IMR-90 (cell line): ENCODE data around the gene RPS6KA2. TPM values are rescaled to one million over a fixed set of nuclear protein-coding genes. Genes with fewer than 3 reads are reported as not detected.
A peak's percentile ranks its signal among the peaks of the same experiment; 100 is the strongest.

ENCODE experiments used
- ATAC-seq: fragments of 200-7000 bp; cut with Tn5 transposase; 2 replicates; pipeline ENCODE4 v1.9.1; 2020; ENCODE audit warnings: low read depth, mild to moderate bottlenecking, moderate library complexity
- BruUV-seq: library from RNA; stranded (reverse); fragments of 400-500 nt; replicated peaks from 2 replicates; lab custom pipeline; 2021; lab: Mats Ljungman, UMichigan
- CTCF ChIA-PET: fragments of 300-600 bp; formaldehyde crosslinking; extraction: SDS; loops from one replicate; lab custom pipeline; 2021; ENCODE audit warnings: antibody characterized with exemption; lab: Yijun Ruan, JAX
- POLR2A ChIA-PET: fragments of 300-600 bp; sonication (Branson Sonifier 250); formaldehyde crosslinking; loops from one replicate; lab custom pipeline; 2022; ENCODE audit warnings: antibody characterized with exemption; ENCODE audit not compliant: unreplicated experiment; lab: Charles Lee
- DNase-seq: peaks from one replicate; pipeline ENCODE4 v3.0.0; 2013
- H2AFZ ChIP-seq: replicated peaks from 2 replicates; pipeline ENCODE3; 2013; ENCODE audit warnings: low read length, mild to moderate bottlenecking; ENCODE audit not compliant: poor library complexity
- H2AK5ac ChIP-seq: 2 replicates; pipeline ENCODE4 v1.6.1; 2013; ENCODE audit warnings: low read depth, low read length, inconsistent platforms
- H2AK9ac ChIP-seq: replicated peaks from 2 replicates; pipeline ENCODE3; 2013; ENCODE audit warnings: mild to moderate bottlenecking, low read depth, low read length, moderate library complexity; ENCODE audit not compliant: poor library complexity
- H2BK120ac ChIP-seq: 2 replicates; pipeline ENCODE4 v1.6.1; 2013; ENCODE audit warnings: low read depth, low read length, inconsistent platforms
- H2BK15ac ChIP-seq: 3 replicates; pipeline ENCODE4 v1.6.1; 2013; ENCODE audit warnings: low read depth, low read length, inconsistent platforms
- H2BK20ac ChIP-seq: 2 replicates; pipeline ENCODE4 v1.6.1; 2013; ENCODE audit warnings: low read depth, mild to moderate bottlenecking, inconsistent platforms, low read length, moderate library complexity
- H2BK5ac ChIP-seq: 2 replicates; pipeline ENCODE4 v1.6.1; 2013; ENCODE audit warnings: mild to moderate bottlenecking, low read depth, low read length, inconsistent platforms; ENCODE audit not compliant: poor library complexity, severe bottlenecking
- H3K14ac ChIP-seq: replicated peaks from 2 replicates; pipeline ENCODE4 v1.6.1; 2013; ENCODE audit warnings: low read depth, low read length, inconsistent platforms
- H3K18ac ChIP-seq: 2 replicates; pipeline ENCODE4 v1.6.1; 2013; ENCODE audit warnings: low read depth, low read length, control low read depth
- H3K23ac ChIP-seq: 2 replicates; pipeline ENCODE4 v1.6.1; 2013; ENCODE audit warnings: low read depth, low read length, inconsistent platforms
- H3K27ac ChIP-seq: 2 replicates; pipeline ENCODE4 v1.5.1; 2013; ENCODE audit warnings: mild to moderate bottlenecking, control low read depth, low read length; ENCODE audit not compliant: insufficient read depth
- H3K27me3 ChIP-seq: 2 replicates; pipeline ENCODE4 v1.6.1; 2013; ENCODE audit warnings: low read length; ENCODE audit not compliant: control insufficient read depth, insufficient read depth
- H3K36me3 ChIP-seq: 2 replicates; pipeline ENCODE4 v1.6.1; 2013; ENCODE audit warnings: low read length, mixed read lengths; ENCODE audit not compliant: control insufficient read depth, insufficient read depth
- H3K4ac ChIP-seq: 2 replicates; pipeline ENCODE4 v1.6.1; 2013; ENCODE audit warnings: low read depth, low read length, inconsistent platforms
- H3K4me1 ChIP-seq: 2 replicates; pipeline ENCODE4 v1.6.1; 2013; ENCODE audit warnings: low read length, mixed read lengths; ENCODE audit not compliant: control insufficient read depth, insufficient read depth
- H3K4me2 ChIP-seq: 2 replicates; pipeline ENCODE4 v1.6.1; 2013; ENCODE audit warnings: low read depth, mild to moderate bottlenecking, control low read depth, low read length, moderate library complexity
- H3K4me3 ChIP-seq: 2 replicates; pipeline ENCODE4 v1.5.1; 2013; ENCODE audit warnings: low read depth, mild to moderate bottlenecking, control low read depth, low read length, moderate library complexity; ENCODE audit not compliant: insufficient read depth
- H3K56ac ChIP-seq: 2 replicates; pipeline ENCODE4 v1.6.1; 2013; ENCODE audit warnings: low read length, inconsistent platforms; ENCODE audit not compliant: insufficient read depth; ENCODE audit errors: extremely low read depth
- H3K79me1 ChIP-seq, 2 experiments: 2 replicates each; pipeline ENCODE4 v1.6.1; 2013; ENCODE audit warnings: low read length in 2 of 2, inconsistent platforms in 1 of 2, low read depth in 1 of 2
- H3K9ac ChIP-seq: 2 replicates; pipeline ENCODE4 v1.6.1; 2013; ENCODE audit warnings: low read depth, low read length, control low read depth
- H3K9me1 ChIP-seq: 2 replicates; pipeline ENCODE4 v1.6.1; 2013; ENCODE audit warnings: low read length, inconsistent platforms; ENCODE audit not compliant: insufficient read depth
- H3K9me3 ChIP-seq: 2 replicates; pipeline ENCODE4 v1.6.1; 2013; ENCODE audit warnings: low read length; ENCODE audit not compliant: control insufficient read depth, insufficient read depth
- H4K20me1 ChIP-seq: 2 replicates; pipeline ENCODE4 v1.6.1; 2013; ENCODE audit warnings: low read length, inconsistent platforms; ENCODE audit not compliant: insufficient read depth
- H4K5ac ChIP-seq: 2 replicates; pipeline ENCODE4 v1.6.1; 2013; ENCODE audit warnings: mild to moderate bottlenecking, low read depth, low read length, control low read depth
- H4K8ac ChIP-seq, 2 experiments: 2 replicates each; pipeline ENCODE4 v1.6.1; 2013; ENCODE audit warnings: low read depth in 2 of 2, low read length in 2 of 2, control low read depth in 1 of 2, inconsistent platforms in 1 of 2
- H4K91ac ChIP-seq: 2 replicates; pipeline ENCODE4 v1.6.1; 2013; ENCODE audit warnings: low read depth, low read length, inconsistent platforms; ENCODE audit not compliant: insufficient read depth
- CHD1 ChIP-seq: IDR thresholded peaks from 2 replicates; pipeline ENCODE4 v1.6.1; 2012; ENCODE audit warnings: low read depth, low read length, improper control_type of control experiment
- MAFK ChIP-seq: IDR thresholded peaks from 2 replicates; pipeline ENCODE4 v1.6.1; 2012; ENCODE audit warnings: low read depth, low read length, improper control_type of control experiment
- MAZ ChIP-seq: IDR thresholded peaks from 2 replicates; pipeline ENCODE4 v1.6.1; 2012; ENCODE audit warnings: low read depth, mild to moderate bottlenecking, low read length, improper control_type of control experiment, moderate library complexity, borderline replicate concordance
- WGBS, 2 experiments: methylation state at CpG; one replicate each; pipeline versions ENCODE4 v1.1.5 to v1.1.7; 2013; ENCODE audit warnings: missing lambda C conversion rate in 2 of 2; ENCODE audit not compliant: insufficient read length in 1 of 2; ENCODE audit errors: extremely low coverage in 2 of 2; 5-methylcytosine and 5-hydroxymethylcytosine counted together
- dilution Hi-C: fragments of 300-500 bp; cut with HindIII; formaldehyde crosslinking; loops from one replicate; pipeline ENCODE4 v1.14.3; 2018; ENCODE audit warnings: low sequenced_read_pairs; ENCODE audit not compliant: unreplicated experiment
- in situ Hi-C: fragments of 300-500 bp; cut with MboI; formaldehyde crosslinking; loops from 3 replicates; pipeline ENCODE4 v1.14.3; 2019; ENCODE audit warnings: low sequenced_read_pairs, inconsistent platforms, mixed read lengths
- intact Hi-C: fragments of 100-400 bp; cut with micrococcal nuclease; formaldehyde crosslinking; loops from 2 replicates; pipeline ENCODE4 v1.10.0; 2022
- polyA plus RNA-seq, 3 experiments: library from polyadenylated mRNA; depleted of rRNA; stranded (reverse); fragments of >200 nt; gene quantifications; 2 replicates each; pipeline ENCODE4 v1.2.3, GENCODE V29; 2012; ENCODE audit warnings: low replicate concordance in 1 of 3
- total RNA-seq: library from RNA; depleted of rRNA; stranded (reverse); fragments of >200 nt; gene quantifications from 2 replicates; pipeline ENCODE4 v1.2.3, GENCODE V29; 2012

Gene RPS6KA2
- total and polyA plus RNA-seq, 2 of the 4 experiments (the other 2 are of a cell fraction): 26.9 to 31.3 TPM

GRCh38 chr6:166599205-166599604, 27.8 kb downstream of the RPS6KA2 start:
- Histone ChIP-seq H2AK5ac (peak overlapping the region; percentile 97), H4K20me1 (no peaks in the 10 kb centered on the region), H2BK120ac (peak overlapping the region; percentile 91), H3K4ac (peak overlapping the region; percentile 89), H3K27me3 (no peaks in the 10 kb centered on the region), H3K4me3 (no peak overlapping the region), H4K8ac (peak overlapping the region; percentile 74 to 96), H2AK9ac (no peak overlapping the region), H3K27ac (peak overlapping the region; percentile 99), H3K4me1 (peaks cover 48% of the 10 kb centered on the region), H3K9me3 (no peaks in the 10 kb centered on the region), H2AFZ (no peak overlapping the region), H3K36me3 (peaks cover 12% of the 10 kb centered on the region; the same call in 1 of the 2 replicates), H3K56ac (peak overlapping the region; percentile 84; the same call in 1 of the 2 replicates), H3K4me2 (no peak overlapping the region), H2BK5ac (peak overlapping the region; percentile 94), H3K14ac (peak overlapping the region; percentile 71), H3K9me1 (peaks cover 38% of the 10 kb centered on the region), H4K91ac (peak overlapping the region; percentile 98), H3K79me1 (peaks cover 46 to 79% of the 10 kb centered on the region in 2 experiments), H2BK15ac (peak overlapping the region; percentile 90), H3K9ac (no peak overlapping the region), H3K23ac (peak overlapping the region; percentile 62), H4K5ac (peak overlapping the region; percentile 99), H3K18ac (peak overlapping the region; percentile 99), H2BK20ac (peak overlapping the region; percentile 83)
- 0 out of 2 replicates have a peak, but pooled peaks have one; percentile 14 for TF ChIP-seq MAFK
- TF ChIP-seq MAZ: no peak
- no peak for TF ChIP-seq CHD1
- DNase-seq: no peak
- in situ Hi-C loops (no loop called here), dilution Hi-C loops (no loop called here), intact Hi-C loops (no loop called here)
- WGBS, 2 experiments: no CpG with 5 or more reads among the region's 5 CpGs
- no peak for ATAC-seq
- BruUV-seq: no TSS peak
- ChIA-PET POLR2A (no interaction called here), CTCF (interaction anchor here (0.7 kb wide), 1 partner anchor 23 kb away, joined by 3 read pairs; no protein-coding TSS in a partner anchor)
